PFSK-1 (cell line): ENCODE data around the gene CACNA1H.

Source experiments
- FOXP2 ChIP-seq: optimal IDR thresholded peaks from 2 replicates; pipeline ENCODE3; 2011; ENCODE audit warnings: borderline replicate concordance, control low read depth, inconsistent platforms; ENCODE audit not compliant: insufficient read depth; ENCODE audit errors: extremely low read length, extremely low read depth
- POLR2AphosphoS5 ChIP-seq: IDR thresholded peaks from 2 replicates; pipeline ENCODE4 v1.6.1; 2012; ENCODE audit warnings: low read depth, mild to moderate bottlenecking, control low read depth, low read length, moderate library complexity
- SIN3A ChIP-seq: IDR thresholded peaks from 2 replicates; pipeline ENCODE4 v1.6.1; 2012; ENCODE audit warnings: mild to moderate bottlenecking, low read length, moderate library complexity, borderline replicate concordance; ENCODE audit not compliant: insufficient read depth
- TAF1 ChIP-seq: IDR thresholded peaks from 2 replicates; pipeline ENCODE4 v1.6.1; 2012; ENCODE audit warnings: low read length, control low read depth, borderline replicate concordance; ENCODE audit not compliant: insufficient read depth
- TF ChIP-seq, protein P1 (sequence below), 2 experiments: IDR thresholded peaks; 2 replicates each; pipeline versions ENCODE4 v1.6.1 to v1.8.0; 2011 to 2012; ENCODE audit warnings: low read depth in 2 of 2, low read length in 2 of 2, control low read depth in 1 of 2, inconsistent platforms in 1 of 2, mild to moderate bottlenecking in 1 of 2, moderate library complexity in 1 of 2; ENCODE audit not compliant: insufficient read depth in 1 of 2

DNA sequence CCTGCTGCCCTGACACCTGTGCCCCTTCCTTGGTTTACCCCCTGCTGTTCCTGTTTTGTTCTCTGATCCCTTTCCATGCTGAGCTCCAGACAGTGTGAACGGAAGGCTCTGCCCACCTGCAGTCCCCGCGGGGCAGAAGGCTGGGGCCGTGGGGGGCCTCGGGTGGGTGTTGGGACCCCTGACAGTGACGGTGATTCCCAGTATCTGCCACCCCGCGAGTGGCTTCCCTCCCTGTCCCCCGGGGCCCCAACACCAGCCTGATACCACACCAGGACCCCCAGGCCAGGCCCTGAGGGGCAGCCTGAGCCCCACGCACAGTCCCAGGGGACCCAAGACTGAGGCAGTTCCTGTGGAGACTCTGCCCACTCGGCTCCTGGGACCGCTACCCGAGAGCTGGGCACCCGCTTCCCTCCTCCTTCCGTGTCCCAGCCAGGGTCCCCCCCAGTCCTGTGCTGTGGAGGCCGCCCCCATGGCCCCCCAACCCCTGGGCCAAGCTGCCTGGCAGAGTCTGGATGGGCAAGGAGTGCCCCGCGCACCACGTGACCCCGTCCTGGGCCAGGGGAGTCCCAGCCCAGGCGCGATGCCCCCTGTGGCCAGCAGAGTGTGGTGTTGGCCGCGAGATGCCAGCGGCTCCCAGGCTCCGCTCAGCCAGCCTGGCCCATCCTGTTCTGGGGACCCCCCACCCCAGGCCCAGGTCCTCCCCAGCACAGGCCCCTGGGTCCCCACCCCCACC lies 46.9 kb upstream of the CACNA1H start:
- TF ChIP-seq TAF1 (no peak), POLR2AphosphoS5 (no peak), SIN3A (no peak), FOXP2 (no peak)
- TF ChIP-seq, protein P1, sequence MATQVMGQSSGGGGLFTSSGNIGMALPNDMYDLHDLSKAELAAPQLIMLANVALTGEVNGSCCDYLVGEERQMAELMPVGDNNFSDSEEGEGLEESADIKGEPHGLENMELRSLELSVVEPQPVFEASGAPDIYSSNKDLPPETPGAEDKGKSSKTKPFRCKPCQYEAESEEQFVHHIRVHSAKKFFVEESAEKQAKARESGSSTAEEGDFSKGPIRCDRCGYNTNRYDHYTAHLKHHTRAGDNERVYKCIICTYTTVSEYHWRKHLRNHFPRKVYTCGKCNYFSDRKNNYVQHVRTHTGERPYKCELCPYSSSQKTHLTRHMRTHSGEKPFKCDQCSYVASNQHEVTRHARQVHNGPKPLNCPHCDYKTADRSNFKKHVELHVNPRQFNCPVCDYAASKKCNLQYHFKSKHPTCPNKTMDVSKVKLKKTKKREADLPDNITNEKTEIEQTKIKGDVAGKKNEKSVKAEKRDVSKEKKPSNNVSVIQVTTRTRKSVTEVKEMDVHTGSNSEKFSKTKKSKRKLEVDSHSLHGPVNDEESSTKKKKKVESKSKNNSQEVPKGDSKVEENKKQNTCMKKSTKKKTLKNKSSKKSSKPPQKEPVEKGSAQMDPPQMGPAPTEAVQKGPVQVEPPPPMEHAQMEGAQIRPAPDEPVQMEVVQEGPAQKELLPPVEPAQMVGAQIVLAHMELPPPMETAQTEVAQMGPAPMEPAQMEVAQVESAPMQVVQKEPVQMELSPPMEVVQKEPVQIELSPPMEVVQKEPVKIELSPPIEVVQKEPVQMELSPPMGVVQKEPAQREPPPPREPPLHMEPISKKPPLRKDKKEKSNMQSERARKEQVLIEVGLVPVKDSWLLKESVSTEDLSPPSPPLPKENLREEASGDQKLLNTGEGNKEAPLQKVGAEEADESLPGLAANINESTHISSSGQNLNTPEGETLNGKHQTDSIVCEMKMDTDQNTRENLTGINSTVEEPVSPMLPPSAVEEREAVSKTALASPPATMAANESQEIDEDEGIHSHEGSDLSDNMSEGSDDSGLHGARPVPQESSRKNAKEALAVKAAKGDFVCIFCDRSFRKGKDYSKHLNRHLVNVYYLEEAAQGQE (IDR thresholded peaks at IDR 0.05; ENCODE audit: insufficient read depth in 1 of 2, low read depth in 2 of 2, low read length in 2 of 2), result no peak
